HepG2 (cell line): ENCODE results near the gene PARN. TPM values are rescaled to one million over a fixed set of nuclear protein-coding genes. Genes with fewer than 3 reads are reported as not detected.

Source experiments
- CBFB ChIP-seq: sonication (generic); formaldehyde crosslinking; IDR thresholded peaks from 2 replicates; pipeline ENCODE4 v1.4.0; 2020; ENCODE audit warnings: missing genetic modification reagents
- EZH2 ChIP-seq: conservative IDR thresholded peaks from 2 replicates; pipeline ENCODE4 v1.6.1; 2012; ENCODE audit warnings: mild to moderate bottlenecking, low read depth, low read length, moderate library complexity
- IRF2 ChIP-seq: IDR thresholded peaks from 2 replicates; pipeline ENCODE4 v1.6.1; 2018; ENCODE audit warnings: missing genetic modification reagents, missing compliant biosample characterization
- JARID2 ChIP-seq: sonication (generic); formaldehyde crosslinking; IDR thresholded peaks from 2 replicates; pipeline ENCODE4 v1.8.1; 2023; ENCODE audit warnings: missing genetic modification reagents, inconsistent platforms; ENCODE audit not compliant: insufficient replicate concordance
- MIXL1 ChIP-seq: IDR thresholded peaks from 2 replicates; pipeline ENCODE4 v1.6.1; 2016
- NBN ChIP-seq: fragments of 450-650 bp; conservative IDR thresholded peaks from 2 replicates; pipeline ENCODE4 v1.6.1; 2017
- REST ChIP-seq, 2 experiments: IDR thresholded peaks; 2 replicates each; pipeline ENCODE4 v1.6.1; 2011 to 2012; ENCODE audit warnings: low read length in 2 of 2, borderline replicate concordance in 1 of 2, low read depth in 1 of 2, mild to moderate bottlenecking in 1 of 2, moderate library complexity in 1 of 2
- ZNF101 ChIP-seq: sonication (generic); formaldehyde crosslinking; IDR thresholded peaks from 2 replicates; pipeline ENCODE4 v1.4.0; 2020; ENCODE audit warnings: mild to moderate bottlenecking, low read depth, missing genetic modification reagents, borderline replicate concordance
- ZNF225 ChIP-seq: sonication (generic); formaldehyde crosslinking; IDR thresholded peaks from 2 replicates; pipeline ENCODE4 v1.4.0; 2020; ENCODE audit warnings: mild to moderate bottlenecking, missing genetic modification reagents
- ZNF510 ChIP-seq: sonication (generic); formaldehyde crosslinking; IDR thresholded peaks from 2 replicates; pipeline ENCODE4 v1.4.0; 2020; ENCODE audit warnings: low read depth, mild to moderate bottlenecking, missing genetic modification reagents
- ZNF660 ChIP-seq: sonication (generic); formaldehyde crosslinking; IDR thresholded peaks from 2 replicates; pipeline ENCODE4 v1.5.1; 2020; ENCODE audit warnings: mild to moderate bottlenecking, low read depth, missing genetic modification reagents, borderline replicate concordance
- ZSCAN22 ChIP-seq: sonication (generic); formaldehyde crosslinking; IDR thresholded peaks from 2 replicates; pipeline ENCODE4 v1.4.0; 2020; ENCODE audit warnings: mild to moderate bottlenecking, missing genetic modification reagents
- polyA plus RNA-seq, 8 experiments: library from polyadenylated mRNA; depleted of rRNA in 3 of 8; stranded (reverse) in 7 of 8; unstranded in 1 of 8; fragments of >200 nt; fragmentation: Illumina TruSeq in 4 of 8; extraction: Trizol in 4 of 8; gene quantifications; 2 replicates each; pipeline versions ENCODE4 v1.2.1 to v1.2.3, GENCODE V29; 2011 to 2016; ENCODE audit warnings: low read depth in 4 of 8, missing spikeins in 1 of 8, mixed read lengths in 1 of 8; ENCODE audit not compliant: insufficient read depth in 1 of 8
- total RNA-seq, 5 experiments: library from RNA; depleted of rRNA; stranded (reverse); fragments of >200 nt; fragmentation: Illumina TruSeq; extraction: Trizol; gene quantifications; 2 replicates each; pipeline ENCODE4 v1.2.3, GENCODE V29; 2016; ENCODE audit warnings: low read depth in 1 of 5
- TF ChIP-seq, protein P1 (sequence below): sonication (generic); formaldehyde crosslinking; IDR thresholded peaks from 2 replicates; pipeline ENCODE4 v1.4.0; 2020; ENCODE audit warnings: missing genetic modification reagents, mild to moderate bottlenecking, borderline replicate concordance
- TF ChIP-seq, protein P2 (sequence below): sonication (generic); formaldehyde crosslinking; IDR thresholded peaks from 2 replicates; pipeline ENCODE4 v1.4.0; 2020; ENCODE audit warnings: mild to moderate bottlenecking, low read depth, missing genetic modification reagents
- TF ChIP-seq, protein P3 (sequence below): sonication (generic); formaldehyde crosslinking; IDR thresholded peaks from 2 replicates; pipeline ENCODE4 v1.4.0; 2020; ENCODE audit warnings: missing genetic modification reagents
- TF ChIP-seq, protein P4 (sequence below): sonication (generic); formaldehyde crosslinking; IDR thresholded peaks from 2 replicates; pipeline ENCODE4 v1.4.0; 2020; ENCODE audit warnings: mild to moderate bottlenecking, missing genetic modification reagents
- TF ChIP-seq, protein P5 (sequence below): sonication (generic); formaldehyde crosslinking; IDR thresholded peaks from 2 replicates; pipeline ENCODE4 v1.8.1; 2023; ENCODE audit warnings: mild to moderate bottlenecking, missing genetic modification reagents

The PARN gene
- total and polyA plus RNA-seq, 2 of the 13 experiments (the other 11 are each of a cell fraction or from before 2014, with no cell fraction given) = 13.3 to 47.6 TPM

DNA sequence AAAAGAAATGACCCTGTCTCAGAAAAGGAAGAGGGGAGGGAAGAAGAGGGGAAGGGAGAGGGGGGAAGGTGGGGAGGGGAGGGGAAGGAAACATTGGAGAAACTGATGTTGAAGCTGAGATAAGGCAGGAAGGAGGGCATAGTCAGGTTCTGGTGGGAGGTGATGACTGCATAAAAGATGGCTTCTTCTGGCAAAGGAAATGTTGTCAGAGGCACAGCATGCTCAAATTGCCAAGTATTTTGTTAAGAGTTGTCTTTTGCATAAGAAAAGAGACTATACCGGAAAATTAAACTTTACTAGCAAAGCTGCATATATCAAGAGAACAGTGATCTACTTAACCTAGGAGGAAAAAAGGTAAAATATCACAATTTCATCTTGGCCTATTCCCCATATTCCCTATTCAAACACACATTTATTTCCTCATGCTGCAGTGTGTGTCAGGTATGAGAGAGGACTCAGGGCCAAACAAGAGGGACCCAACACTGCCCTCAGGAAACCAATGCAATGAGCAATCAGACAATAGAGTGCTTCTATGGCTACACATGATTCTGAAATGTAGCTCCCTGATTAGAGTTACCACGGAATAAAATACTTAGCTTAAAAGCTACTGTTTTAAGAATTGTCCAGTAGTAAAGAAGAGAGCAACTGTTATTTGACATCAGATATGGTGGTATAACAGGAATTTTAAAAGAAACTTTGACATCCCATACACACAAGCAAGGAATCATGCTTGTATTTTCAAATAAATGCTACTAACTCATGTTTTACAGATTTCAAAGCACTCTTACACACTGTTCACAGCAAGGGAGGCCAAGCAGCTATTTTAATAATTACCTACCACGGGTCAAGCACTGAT, 80.9 kb downstream of the PARN start (continued):
- TF ChIP-seq, protein P1, sequence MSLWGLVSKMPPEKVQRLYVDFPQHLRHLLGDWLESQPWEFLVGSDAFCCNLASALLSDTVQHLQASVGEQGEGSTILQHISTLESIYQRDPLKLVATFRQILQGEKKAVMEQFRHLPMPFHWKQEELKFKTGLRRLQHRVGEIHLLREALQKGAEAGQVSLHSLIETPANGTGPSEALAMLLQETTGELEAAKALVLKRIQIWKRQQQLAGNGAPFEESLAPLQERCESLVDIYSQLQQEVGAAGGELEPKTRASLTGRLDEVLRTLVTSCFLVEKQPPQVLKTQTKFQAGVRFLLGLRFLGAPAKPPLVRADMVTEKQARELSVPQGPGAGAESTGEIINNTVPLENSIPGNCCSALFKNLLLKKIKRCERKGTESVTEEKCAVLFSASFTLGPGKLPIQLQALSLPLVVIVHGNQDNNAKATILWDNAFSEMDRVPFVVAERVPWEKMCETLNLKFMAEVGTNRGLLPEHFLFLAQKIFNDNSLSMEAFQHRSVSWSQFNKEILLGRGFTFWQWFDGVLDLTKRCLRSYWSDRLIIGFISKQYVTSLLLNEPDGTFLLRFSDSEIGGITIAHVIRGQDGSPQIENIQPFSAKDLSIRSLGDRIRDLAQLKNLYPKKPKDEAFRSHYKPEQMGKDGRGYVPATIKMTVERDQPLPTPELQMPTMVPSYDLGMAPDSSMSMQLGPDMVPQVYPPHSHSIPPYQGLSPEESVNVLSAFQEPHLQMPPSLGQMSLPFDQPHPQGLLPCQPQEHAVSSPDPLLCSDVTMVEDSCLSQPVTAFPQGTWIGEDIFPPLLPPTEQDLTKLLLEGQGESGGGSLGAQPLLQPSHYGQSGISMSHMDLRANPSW = no peak
- TF ChIP-seq ZNF660 (CRISPR knock-in tag) (no peak), ZNF101 (no peak), MIXL1 (0 out of 2 replicates have a peak, but pooled peaks have one; percentile 12), EZH2 (no peak), ZSCAN22 (CRISPR knock-in tag) (no peak), JARID2 (CRISPR knock-in tag) (no peak), IRF2 (CRISPR knock-in tag) (no peak), CBFB (no peak), REST (IDR thresholded peaks at IDR 0.05; ENCODE audit: borderline replicate concordance in 1 of 2, low read depth in 1 of 2, low read length in 2 of 2) (no peak), NBN (no peak), ZNF510 (CRISPR knock-in tag) (no peak), ZNF225 (CRISPR knock-in tag) (no peak)
- TF ChIP-seq, protein P2, sequence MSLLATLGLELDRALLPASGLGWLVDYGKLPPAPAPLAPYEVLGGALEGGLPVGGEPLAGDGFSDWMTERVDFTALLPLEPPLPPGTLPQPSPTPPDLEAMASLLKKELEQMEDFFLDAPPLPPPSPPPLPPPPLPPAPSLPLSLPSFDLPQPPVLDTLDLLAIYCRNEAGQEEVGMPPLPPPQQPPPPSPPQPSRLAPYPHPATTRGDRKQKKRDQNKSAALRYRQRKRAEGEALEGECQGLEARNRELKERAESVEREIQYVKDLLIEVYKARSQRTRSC (CRISPR knock-in tag) = no peak
- TF ChIP-seq, protein P3, sequence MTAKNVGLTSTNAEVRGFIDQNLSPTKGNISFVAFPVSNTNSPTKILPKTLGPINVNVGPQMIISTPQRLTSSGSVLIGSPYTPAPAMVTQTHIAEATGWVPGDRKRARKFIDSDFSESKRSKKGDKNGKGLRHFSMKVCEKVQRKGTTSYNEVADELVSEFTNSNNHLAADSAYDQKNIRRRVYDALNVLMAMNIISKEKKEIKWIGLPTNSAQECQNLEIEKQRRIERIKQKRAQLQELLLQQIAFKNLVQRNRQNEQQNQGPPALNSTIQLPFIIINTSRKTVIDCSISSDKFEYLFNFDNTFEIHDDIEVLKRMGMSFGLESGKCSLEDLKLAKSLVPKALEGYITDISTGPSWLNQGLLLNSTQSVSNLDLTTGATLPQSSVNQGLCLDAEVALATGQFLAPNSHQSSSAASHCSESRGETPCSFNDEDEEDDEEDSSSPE = no peak
- TF ChIP-seq, protein P4, sequence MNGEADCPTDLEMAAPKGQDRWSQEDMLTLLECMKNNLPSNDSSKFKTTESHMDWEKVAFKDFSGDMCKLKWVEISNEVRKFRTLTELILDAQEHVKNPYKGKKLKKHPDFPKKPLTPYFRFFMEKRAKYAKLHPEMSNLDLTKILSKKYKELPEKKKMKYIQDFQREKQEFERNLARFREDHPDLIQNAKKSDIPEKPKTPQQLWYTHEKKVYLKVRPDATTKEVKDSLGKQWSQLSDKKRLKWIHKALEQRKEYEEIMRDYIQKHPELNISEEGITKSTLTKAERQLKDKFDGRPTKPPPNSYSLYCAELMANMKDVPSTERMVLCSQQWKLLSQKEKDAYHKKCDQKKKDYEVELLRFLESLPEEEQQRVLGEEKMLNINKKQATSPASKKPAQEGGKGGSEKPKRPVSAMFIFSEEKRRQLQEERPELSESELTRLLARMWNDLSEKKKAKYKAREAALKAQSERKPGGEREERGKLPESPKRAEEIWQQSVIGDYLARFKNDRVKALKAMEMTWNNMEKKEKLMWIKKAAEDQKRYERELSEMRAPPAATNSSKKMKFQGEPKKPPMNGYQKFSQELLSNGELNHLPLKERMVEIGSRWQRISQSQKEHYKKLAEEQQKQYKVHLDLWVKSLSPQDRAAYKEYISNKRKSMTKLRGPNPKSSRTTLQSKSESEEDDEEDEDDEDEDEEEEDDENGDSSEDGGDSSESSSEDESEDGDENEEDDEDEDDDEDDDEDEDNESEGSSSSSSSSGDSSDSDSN (CRISPR knock-in tag) = no peak
- TF ChIP-seq, protein P5, sequence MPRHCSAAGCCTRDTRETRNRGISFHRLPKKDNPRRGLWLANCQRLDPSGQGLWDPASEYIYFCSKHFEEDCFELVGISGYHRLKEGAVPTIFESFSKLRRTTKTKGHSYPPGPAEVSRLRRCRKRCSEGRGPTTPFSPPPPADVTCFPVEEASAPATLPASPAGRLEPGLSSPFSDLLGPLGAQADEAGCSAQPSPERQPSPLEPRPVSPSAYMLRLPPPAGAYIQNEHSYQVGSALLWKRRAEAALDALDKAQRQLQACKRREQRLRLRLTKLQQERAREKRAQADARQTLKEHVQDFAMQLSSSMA (CRISPR knock-in tag) = 0 out of 2 replicates have a peak, but pooled peaks have one; percentile 27
